Progenitor cell of endocrine pancreas (in vitro differentiated cells): ENCODE measurements around the gene MMRN2. TPM values are rescaled to one million over a fixed set of nuclear protein-coding genes. Genes with fewer than 3 reads are reported as not detected.
"Not testable (repeated sequence)": the region's sequence is repeated elsewhere in the genome, so short reads cannot be mapped to it uniquely, and the experiment has no call there.

Experiments used
- DNase-seq: peaks from one replicate; pipeline ENCODE4 v3.0.0; 2021; ENCODE audit warnings: low spot score; ENCODE audit not compliant: unreplicated experiment
- H3K27ac Mint-ChIP-seq: 2 replicates; pipeline ENCODE4 v1.8.0; 2021; ENCODE audit warnings: mild to moderate bottlenecking, moderate library complexity, mixed read lengths
- H3K27me3 Mint-ChIP-seq: 2 replicates; pipeline ENCODE4 v1.8.0; 2021; ENCODE audit warnings: mixed read lengths
- H3K36me3 Mint-ChIP-seq: 2 replicates; pipeline ENCODE4 v1.8.0; 2022; ENCODE audit warnings: mixed read lengths; ENCODE audit not compliant: insufficient read depth
- H3K4me1 Mint-ChIP-seq: 2 replicates; pipeline ENCODE4 v1.8.0; 2021; ENCODE audit warnings: low read depth, mixed read lengths
- H3K4me3 Mint-ChIP-seq: 2 replicates; pipeline ENCODE4 v1.8.0; 2021; ENCODE audit warnings: low read depth, mild to moderate bottlenecking, moderate library complexity, mixed read lengths
- H3K9me3 Mint-ChIP-seq: 2 replicates; pipeline ENCODE4 v1.8.0; 2021; ENCODE audit warnings: low read depth, mixed read lengths
- total RNA-seq: library from RNA; stranded (reverse); gene quantifications from 2 replicates; pipeline ENCODE4 v1.2.1, GENCODE V29; 2021
- TF ChIP-seq, protein P1 (sequence below): fragments of 200-600 bp; sonication (generic); IDR thresholded peaks from one replicate; pipeline ENCODE4 v1.5.0; 2021; ENCODE audit warnings: antibody characterized with exemption, mild to moderate bottlenecking; ENCODE audit not compliant: unreplicated experiment

The MMRN2 gene
- total RNA-seq, 1 donor from 2014 or later = 1.5 TPM

DNA sequence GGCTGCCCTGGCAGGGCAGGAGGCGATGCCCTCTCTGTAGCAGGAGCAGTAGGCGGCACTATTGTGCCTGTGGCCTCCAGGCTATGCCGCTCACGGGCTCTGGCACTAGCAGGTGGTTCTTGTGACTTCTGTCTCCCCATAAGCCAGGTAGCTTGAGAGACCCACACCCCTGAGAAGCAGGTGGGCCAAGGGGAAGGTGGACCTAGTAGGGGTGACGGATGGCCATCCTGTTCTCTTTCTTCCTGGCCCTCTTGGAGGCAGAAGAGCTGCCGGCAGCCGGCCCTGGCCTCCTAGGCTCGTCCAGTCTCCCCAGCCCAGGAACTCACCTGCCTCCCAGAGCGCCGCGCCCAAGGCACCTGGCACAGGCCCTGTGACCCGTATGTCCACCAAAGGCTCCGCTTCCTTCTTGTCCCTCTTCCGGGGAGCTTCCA lies 15.4 kb downstream of the MMRN2 start:
- no peak overlapping the region for H3K4me3 Mint-ChIP-seq
- H3K36me3 Mint-ChIP-seq = no peaks in the 10 kb centered on the region
- no peak for DNase-seq
- no peaks in the 10 kb centered on the region for H3K9me3 Mint-ChIP-seq
- TF ChIP-seq, protein P1, sequence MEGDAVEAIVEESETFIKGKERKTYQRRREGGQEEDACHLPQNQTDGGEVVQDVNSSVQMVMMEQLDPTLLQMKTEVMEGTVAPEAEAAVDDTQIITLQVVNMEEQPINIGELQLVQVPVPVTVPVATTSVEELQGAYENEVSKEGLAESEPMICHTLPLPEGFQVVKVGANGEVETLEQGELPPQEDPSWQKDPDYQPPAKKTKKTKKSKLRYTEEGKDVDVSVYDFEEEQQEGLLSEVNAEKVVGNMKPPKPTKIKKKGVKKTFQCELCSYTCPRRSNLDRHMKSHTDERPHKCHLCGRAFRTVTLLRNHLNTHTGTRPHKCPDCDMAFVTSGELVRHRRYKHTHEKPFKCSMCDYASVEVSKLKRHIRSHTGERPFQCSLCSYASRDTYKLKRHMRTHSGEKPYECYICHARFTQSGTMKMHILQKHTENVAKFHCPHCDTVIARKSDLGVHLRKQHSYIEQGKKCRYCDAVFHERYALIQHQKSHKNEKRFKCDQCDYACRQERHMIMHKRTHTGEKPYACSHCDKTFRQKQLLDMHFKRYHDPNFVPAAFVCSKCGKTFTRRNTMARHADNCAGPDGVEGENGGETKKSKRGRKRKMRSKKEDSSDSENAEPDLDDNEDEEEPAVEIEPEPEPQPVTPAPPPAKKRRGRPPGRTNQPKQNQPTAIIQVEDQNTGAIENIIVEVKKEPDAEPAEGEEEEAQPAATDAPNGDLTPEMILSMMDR = no peak
- no peak overlapping the region for H3K27ac Mint-ChIP-seq
- H3K4me1 Mint-ChIP-seq = peaks cover 9% of the 10 kb centered on the region
- H3K27me3 Mint-ChIP-seq = peaks cover 5% of the 10 kb centered on the region

DNA sequence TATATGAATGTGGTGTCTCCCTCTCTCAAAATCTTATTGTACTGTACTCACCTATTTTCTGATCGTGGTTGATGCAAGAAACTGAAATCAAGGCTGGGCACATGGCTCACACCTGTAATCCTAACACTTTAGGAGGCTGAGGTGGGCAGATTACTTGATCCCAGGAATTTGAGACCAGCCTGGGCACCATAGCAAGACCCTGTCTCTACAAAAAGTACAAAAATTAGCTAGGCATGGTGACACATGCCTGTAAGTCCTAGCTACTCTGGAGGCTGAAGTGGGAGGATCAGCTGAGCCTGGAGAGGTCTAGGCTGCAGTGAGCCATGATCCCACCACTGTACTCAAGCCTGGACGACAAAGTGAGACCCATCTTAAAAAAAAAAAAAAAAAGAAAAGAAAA lies 16.0 kb downstream of the MMRN2 start:
- no peaks in the 10 kb centered on the region for H3K27me3 Mint-ChIP-seq
- no peak for DNase-seq
- no peak overlapping the region for H3K27ac Mint-ChIP-seq
- peaks cover 9% of the 10 kb centered on the region for H3K4me1 Mint-ChIP-seq
- H3K36me3 Mint-ChIP-seq = no peaks in the 10 kb centered on the region
- H3K9me3 Mint-ChIP-seq = no peaks in the 10 kb centered on the region
- no peak overlapping the region for H3K4me3 Mint-ChIP-seq
- TF ChIP-seq, protein P1 = no peak

DNA sequence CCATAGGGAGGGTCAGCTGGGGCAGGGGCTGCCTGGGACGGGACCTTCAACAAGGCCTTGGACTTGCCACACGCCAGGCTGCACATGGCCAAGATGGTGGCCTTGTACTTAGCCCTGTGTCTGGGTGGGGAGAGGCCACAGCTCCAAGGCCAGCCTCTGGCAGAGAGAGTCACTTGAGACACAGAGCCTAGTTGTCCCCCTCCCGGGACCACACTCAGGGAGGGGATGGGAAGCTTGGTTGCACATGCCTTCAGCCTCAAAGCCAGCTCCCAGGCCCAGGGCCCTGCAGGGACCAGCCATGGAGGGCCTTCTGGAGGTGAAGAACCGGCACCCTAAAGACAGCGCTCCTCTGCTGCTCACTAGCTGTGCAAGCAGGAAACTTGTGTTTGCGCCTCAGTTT lies 16.7 kb downstream of the MMRN2 start:
- no peaks in the 10 kb centered on the region for H3K9me3 Mint-ChIP-seq
- TF ChIP-seq, protein P1 = no peak
- H3K4me1 Mint-ChIP-seq = peaks cover 8% of the 10 kb centered on the region
- no peak overlapping the region for H3K4me3 Mint-ChIP-seq
- no peak for DNase-seq
- no peak overlapping the region for H3K27ac Mint-ChIP-seq
- no peaks in the 10 kb centered on the region for H3K36me3 Mint-ChIP-seq
- H3K27me3 Mint-ChIP-seq = no peaks in the 10 kb centered on the region

DNA sequence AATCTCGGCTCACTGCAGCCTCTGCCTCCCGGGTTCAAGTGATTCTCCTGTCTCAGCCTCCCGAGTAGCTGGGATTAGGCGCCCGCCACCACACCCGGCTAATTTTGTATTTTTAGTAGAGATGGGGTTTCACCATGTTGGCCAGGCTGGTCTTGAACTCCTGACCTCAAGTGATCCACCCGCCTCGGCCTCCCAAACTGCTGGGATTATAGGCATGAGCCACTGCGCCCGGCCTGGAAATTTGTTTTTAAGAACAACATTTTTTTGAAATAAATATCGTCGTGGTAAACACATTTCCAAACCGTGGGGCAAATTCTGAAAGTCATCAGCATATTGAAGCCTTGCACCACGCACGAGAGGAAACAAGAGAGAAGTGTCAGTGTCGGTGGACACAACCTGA lies 17.3 kb downstream of the MMRN2 start:
- H3K4me3 Mint-ChIP-seq, H3K27ac Mint-ChIP-seq, DNase-seq, H3K27me3 Mint-ChIP-seq, H3K36me3 Mint-ChIP-seq, H3K4me1 Mint-ChIP-seq, H3K9me3 Mint-ChIP-seq: not testable (repeated sequence)

DNA sequence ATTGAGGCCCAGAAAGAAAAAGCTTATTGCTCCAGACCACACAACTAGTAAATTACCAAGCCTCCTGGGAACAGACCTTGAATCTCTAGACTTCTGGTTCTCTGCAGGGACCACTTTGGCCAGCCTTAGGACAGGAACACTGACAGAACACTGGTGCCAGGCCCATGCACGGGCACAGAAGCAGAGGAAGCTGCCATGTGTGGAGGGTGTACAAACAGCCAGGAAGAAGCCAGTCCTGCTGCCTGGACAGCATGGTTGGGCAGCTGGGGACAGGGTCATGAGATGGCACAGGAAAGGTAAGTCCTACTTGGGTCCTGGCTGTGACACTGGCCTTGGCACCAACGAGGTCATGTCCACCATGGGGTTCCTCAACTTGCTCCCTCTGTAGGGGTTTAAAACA lies 19.2 kb downstream of the MMRN2 start:
- H3K27ac Mint-ChIP-seq = no peak overlapping the region
- no peaks in the 10 kb centered on the region for H3K4me1 Mint-ChIP-seq
- TF ChIP-seq, protein P1 = no peak
- H3K9me3 Mint-ChIP-seq = no peaks in the 10 kb centered on the region
- H3K27me3 Mint-ChIP-seq = no peaks in the 10 kb centered on the region
- DNase-seq = no peak
- no peak overlapping the region for H3K4me3 Mint-ChIP-seq
- no peaks in the 10 kb centered on the region for H3K36me3 Mint-ChIP-seq

DNA sequence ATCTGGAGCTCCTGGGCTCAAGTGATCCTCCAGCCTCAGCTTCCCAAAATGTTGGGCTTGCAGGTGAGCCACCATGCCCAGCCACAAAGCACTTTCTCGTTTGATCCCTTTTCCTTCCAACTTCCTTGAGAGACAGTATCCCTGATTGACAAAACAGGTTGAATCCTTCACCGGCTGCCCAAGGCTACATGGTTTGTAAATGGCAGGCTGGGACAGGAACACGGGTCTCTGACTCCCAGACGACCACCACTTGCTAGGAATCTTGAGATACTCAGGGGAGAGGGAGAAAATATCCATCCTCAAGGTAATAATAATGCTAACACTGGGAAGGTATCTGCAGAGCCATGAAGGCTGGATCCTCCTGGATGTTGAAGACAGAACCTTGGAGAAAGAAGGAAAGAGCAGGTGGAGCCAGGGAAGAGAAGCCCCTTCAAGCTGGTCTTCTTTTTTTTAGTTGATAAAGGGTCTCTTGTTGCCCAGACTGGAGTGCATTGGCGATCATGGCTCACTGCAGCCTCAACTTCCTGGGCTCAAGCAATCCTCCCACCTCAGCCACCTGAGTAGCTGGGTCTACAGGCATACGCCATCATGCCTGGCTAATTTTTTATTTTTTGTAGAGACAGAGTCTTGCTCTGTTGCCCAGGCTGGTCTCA lies 19.8 kb downstream of the MMRN2 start:
- H3K36me3 Mint-ChIP-seq = no peaks in the 10 kb centered on the region
- DNase-seq = no peak
- H3K27me3 Mint-ChIP-seq = no peaks in the 10 kb centered on the region
- no peaks in the 10 kb centered on the region for H3K4me1 Mint-ChIP-seq
- no peak overlapping the region for H3K27ac Mint-ChIP-seq
- H3K4me3 Mint-ChIP-seq = no peak overlapping the region
- TF ChIP-seq, protein P1 = no peak
- H3K9me3 Mint-ChIP-seq = no peaks in the 10 kb centered on the region
